ENCODE results near the gene GAREM1.
"Not testable (repeated sequence)": the region's sequence is repeated elsewhere in the genome, so short reads cannot be mapped to it uniquely, and the experiment has no call there.

Gene GAREM1

DNA sequence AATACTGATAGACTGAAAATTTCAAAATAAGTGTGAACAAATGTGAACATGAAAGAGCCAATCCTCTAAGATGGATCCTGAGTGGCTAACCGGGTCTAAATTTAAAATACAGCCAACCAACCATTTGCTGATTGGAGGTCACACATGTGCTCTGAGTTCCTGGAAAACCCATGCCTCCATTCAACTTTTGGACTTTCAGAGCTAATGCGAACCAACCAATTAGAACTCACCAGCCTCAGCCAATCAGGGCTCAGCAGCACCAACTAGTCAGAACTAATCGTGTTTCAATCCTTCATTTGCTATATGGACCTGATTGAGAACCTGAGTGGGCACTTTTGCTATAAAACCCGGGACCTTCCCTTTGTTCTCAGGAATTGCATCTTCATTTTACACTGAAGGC lies 169.3 kb downstream of the GAREM1 start:
- Histone ChIP-seq H3K36me3 (ENCODE audit: control insufficient read depth, insufficient read depth, low read length, severe bottlenecking) (no peaks in the 10 kb centered on the region), H3K4me1 (ENCODE audit: control insufficient read depth, insufficient read depth, low read length) (peaks cover 46% of the 10 kb centered on the region), H3K27me3 (replicated peaks; ENCODE audit: control insufficient read depth, insufficient read depth, low read length) (no peaks in the 10 kb centered on the region), H3K9ac (ENCODE audit: low read length) (peak overlapping the region; percentile 31), H3K4me3 (ENCODE audit: low read length) (peak overlapping the region; percentile 55), H3K9me3 (ENCODE audit: control insufficient read depth, low read length) (no peaks in the 10 kb centered on the region)
- DNase-seq (ENCODE audit: low read depth), result peak; percentile 31

DNA sequence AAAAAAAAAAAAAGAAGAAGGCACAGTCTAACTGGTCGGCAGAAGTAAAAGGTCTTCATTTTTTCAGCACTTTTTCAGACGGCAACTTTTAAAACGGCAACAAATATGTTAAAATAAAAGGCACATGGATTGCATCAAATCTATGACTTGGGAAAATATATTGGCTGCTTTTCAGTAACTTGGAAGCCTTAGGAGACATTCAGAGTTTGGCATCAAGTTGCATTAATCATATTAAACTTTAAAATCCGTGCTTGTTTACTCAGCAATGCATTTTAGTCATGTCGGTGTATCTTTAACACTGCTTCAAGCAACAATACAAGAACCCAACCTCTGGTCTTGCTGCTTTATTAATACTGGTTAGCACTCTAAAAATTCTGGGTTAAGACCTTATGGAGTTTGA lies 169.8 kb downstream of the GAREM1 start:
- H3K27me3 ChIP-seq (replicated peaks; ENCODE audit: control insufficient read depth, insufficient read depth, low read length), result no peaks in the 10 kb centered on the region
- peak overlapping the region; percentile 55 for H3K4me3 ChIP-seq (ENCODE audit: low read length)
- H3K36me3 ChIP-seq (ENCODE audit: control insufficient read depth, insufficient read depth, low read length, severe bottlenecking), result no peaks in the 10 kb centered on the region
- H3K4me1 ChIP-seq (ENCODE audit: control insufficient read depth, insufficient read depth, low read length), result peaks cover 46% of the 10 kb centered on the region
- no peaks in the 10 kb centered on the region for H3K9me3 ChIP-seq (ENCODE audit: control insufficient read depth, low read length)
- peak overlapping the region; percentile 31 for H3K9ac ChIP-seq (ENCODE audit: low read length)
- DNase-seq (ENCODE audit: low read depth), result peak; percentile 79

DNA sequence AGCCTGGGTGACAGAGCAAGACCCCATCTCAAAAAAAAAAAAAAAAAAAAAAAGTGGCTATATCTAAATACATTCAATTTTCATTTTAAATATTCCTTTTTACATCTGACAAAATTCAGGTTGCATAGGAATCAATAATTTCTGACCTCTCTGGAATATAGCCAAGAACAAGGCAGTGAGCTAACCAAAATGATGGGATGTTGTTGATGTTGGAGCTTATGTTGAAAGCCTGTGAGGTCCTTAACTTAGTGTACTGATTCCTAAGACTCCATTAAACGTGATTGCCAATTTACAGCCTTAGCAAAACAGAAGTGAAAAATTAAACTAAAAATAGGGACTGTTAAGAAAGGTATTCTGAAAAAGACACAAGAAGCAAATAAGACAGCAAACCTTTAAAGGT lies 171.2 kb downstream of the GAREM1 start:
- H3K27me3 ChIP-seq (replicated peaks; ENCODE audit: control insufficient read depth, insufficient read depth, low read length), result no peaks in the 10 kb centered on the region
- no peak overlapping the region for H3K9ac ChIP-seq (ENCODE audit: low read length)
- DNase-seq (ENCODE audit: low read depth), result no peak
- H3K36me3 ChIP-seq (ENCODE audit: control insufficient read depth, insufficient read depth, low read length, severe bottlenecking), result no peaks in the 10 kb centered on the region
- H3K9me3 ChIP-seq (ENCODE audit: control insufficient read depth, low read length), result no peaks in the 10 kb centered on the region
- H3K4me3 ChIP-seq (ENCODE audit: low read length), result no peak overlapping the region
- peaks cover 46% of the 10 kb centered on the region for H3K4me1 ChIP-seq (ENCODE audit: control insufficient read depth, insufficient read depth, low read length)

DNA sequence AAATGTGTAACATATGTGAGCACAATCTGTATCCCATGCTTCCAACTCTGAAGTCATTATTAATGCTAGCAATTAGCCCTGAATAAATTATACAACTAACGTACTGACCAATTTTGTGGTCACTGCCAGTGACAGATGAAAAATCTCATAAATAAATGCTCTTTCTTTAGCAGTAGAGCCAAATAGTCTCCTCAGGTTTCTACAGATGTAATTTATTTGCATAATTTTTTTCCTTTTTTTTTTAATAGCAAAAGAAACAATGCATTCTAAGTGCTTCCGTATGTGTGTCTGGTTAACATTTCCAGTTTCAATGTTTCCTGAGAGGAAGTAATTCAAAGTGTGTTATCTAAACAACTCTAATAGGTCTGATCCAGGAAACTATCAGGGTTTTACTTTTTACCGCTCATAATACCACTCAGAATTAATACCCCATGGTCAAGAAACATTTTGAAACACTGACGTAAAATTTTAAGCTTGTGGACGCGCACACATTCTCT lies 172.5 kb downstream of the GAREM1 start:
- H3K4me3 ChIP-seq (ENCODE audit: low read length), result peak overlapping the region; percentile 57
- DNase-seq (ENCODE audit: low read depth), result no peak
- peak overlapping the region; percentile 40 for H3K9ac ChIP-seq (ENCODE audit: low read length)
- H3K36me3 ChIP-seq (ENCODE audit: control insufficient read depth, insufficient read depth, low read length, severe bottlenecking), result no peaks in the 10 kb centered on the region
- no peaks in the 10 kb centered on the region for H3K9me3 ChIP-seq (ENCODE audit: control insufficient read depth, low read length)
- H3K27me3 ChIP-seq (replicated peaks; ENCODE audit: control insufficient read depth, insufficient read depth, low read length), result no peaks in the 10 kb centered on the region
- H3K4me1 ChIP-seq (ENCODE audit: control insufficient read depth, insufficient read depth, low read length), result peaks cover 46% of the 10 kb centered on the region

DNA sequence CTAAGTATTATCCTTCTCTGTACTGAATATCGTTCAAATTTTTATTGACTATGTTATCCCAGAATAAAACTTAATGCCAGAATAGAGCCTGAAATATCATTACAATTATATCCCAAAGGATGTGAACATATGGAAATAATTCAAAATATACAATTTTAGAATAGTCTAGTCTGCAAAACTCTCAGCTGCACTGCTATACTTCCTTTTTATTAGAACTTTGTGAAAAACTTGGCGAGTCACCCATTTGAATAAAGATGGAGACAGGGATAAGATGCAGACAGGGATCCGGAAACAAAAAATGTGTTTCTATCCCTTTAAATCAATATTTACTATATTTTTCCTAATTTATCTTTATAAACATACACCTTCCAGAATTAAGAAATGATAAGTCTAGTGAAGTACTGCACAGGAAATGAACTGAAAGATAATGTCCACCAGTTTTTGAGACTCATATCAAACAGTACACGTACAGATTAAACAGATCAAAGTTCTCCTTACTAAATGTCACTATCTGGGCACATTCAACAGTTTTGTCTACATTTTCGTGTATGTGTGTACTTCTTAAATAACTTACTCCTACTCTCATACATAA lies 173.0 kb downstream of the GAREM1 start:
- no peaks in the 10 kb centered on the region for H3K27me3 ChIP-seq (replicated peaks; ENCODE audit: control insufficient read depth, insufficient read depth, low read length)
- H3K9ac ChIP-seq (ENCODE audit: low read length), result peak overlapping the region; percentile 40
- H3K4me1 ChIP-seq (ENCODE audit: control insufficient read depth, insufficient read depth, low read length), result peaks cover 42% of the 10 kb centered on the region
- no peak for DNase-seq (ENCODE audit: low read depth)
- H3K9me3 ChIP-seq (ENCODE audit: control insufficient read depth, low read length), result no peaks in the 10 kb centered on the region
- no peaks in the 10 kb centered on the region for H3K36me3 ChIP-seq (ENCODE audit: control insufficient read depth, insufficient read depth, low read length, severe bottlenecking)
- H3K4me3 ChIP-seq (ENCODE audit: low read length), result peak overlapping the region; percentile 57

DNA sequence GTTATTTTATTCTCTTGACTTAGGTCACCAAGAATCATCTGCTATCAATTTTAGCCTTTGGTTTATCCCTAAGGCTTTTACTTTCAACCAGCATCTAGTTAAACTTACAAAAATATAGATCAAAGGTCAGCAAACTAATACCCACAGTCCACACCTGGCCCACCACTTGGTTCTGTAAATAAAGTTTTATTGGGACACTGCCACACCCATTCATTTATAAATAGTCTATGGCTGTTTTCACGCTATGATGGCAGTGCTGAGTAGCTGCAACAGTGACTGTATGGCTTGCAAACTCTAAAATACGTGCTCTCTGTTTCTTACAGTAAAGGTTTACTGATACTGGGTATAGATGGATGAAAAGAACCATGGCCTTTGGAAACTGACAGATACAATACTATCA lies 173.8 kb downstream of the GAREM1 start:
- peaks cover 33% of the 10 kb centered on the region for H3K4me1 ChIP-seq (ENCODE audit: control insufficient read depth, insufficient read depth, low read length)
- H3K27me3 ChIP-seq (replicated peaks; ENCODE audit: control insufficient read depth, insufficient read depth, low read length), result no peaks in the 10 kb centered on the region
- H3K9ac ChIP-seq (ENCODE audit: low read length), result no peak overlapping the region
- no peak for DNase-seq (ENCODE audit: low read depth)
- no peak overlapping the region for H3K4me3 ChIP-seq (ENCODE audit: low read length)
- H3K36me3 ChIP-seq (ENCODE audit: control insufficient read depth, insufficient read depth, low read length, severe bottlenecking), result no peaks in the 10 kb centered on the region
- no peaks in the 10 kb centered on the region for H3K9me3 ChIP-seq (ENCODE audit: control insufficient read depth, low read length)

DNA sequence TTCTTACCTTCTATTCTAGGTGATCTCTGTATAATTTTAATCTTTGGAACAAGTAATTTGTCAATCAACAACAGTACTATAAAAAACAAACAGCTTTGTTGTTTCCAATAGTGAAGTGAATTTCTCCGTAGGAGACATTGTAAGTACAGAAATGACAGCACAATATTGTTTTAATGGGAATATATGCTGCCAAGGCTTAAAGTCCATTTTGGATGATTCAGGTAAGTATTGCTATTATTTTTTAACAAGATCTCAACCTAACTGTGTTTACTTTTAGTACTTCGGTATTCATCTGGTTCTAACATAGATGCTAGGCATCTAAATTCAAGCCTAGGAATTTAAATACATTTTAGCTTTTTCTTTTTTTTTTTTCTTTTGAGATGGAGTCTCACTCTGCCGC lies 175.1 kb downstream of the GAREM1 start:
- no peaks in the 10 kb centered on the region for H3K36me3 ChIP-seq (ENCODE audit: control insufficient read depth, insufficient read depth, low read length, severe bottlenecking)
- DNase-seq (ENCODE audit: low read depth), result no peak
- no peak overlapping the region for H3K9ac ChIP-seq (ENCODE audit: low read length)
- no peaks in the 10 kb centered on the region for H3K9me3 ChIP-seq (ENCODE audit: control insufficient read depth, low read length)
- H3K4me3 ChIP-seq (ENCODE audit: low read length), result no peak overlapping the region
- H3K4me1 ChIP-seq (ENCODE audit: control insufficient read depth, insufficient read depth, low read length), result peaks cover 24% of the 10 kb centered on the region
- H3K27me3 ChIP-seq (replicated peaks; ENCODE audit: control insufficient read depth, insufficient read depth, low read length), result no peaks in the 10 kb centered on the region

DNA sequence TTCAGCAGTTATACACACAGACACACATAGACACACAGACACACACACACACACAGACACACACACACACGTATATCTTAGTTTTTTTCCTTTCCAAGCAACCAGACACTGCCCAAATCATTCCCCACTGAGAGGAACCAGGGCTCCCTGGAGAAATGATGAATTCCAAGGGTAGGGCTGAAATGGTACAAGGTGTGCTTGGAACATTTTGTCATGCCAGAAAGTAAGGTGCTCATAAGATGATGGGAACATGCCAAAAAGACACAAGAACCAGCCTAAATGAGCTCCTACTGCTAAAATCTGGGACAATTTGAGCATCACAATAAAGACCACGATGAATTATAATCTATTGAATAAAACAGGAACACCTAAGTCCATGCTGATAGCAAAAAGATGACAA lies 177.6 kb downstream of the GAREM1 start:
- no peaks in the 10 kb centered on the region for H3K27me3 ChIP-seq (replicated peaks; ENCODE audit: control insufficient read depth, insufficient read depth, low read length)
- peaks cover 4% of the 10 kb centered on the region for H3K4me1 ChIP-seq (ENCODE audit: control insufficient read depth, insufficient read depth, low read length)
- H3K9ac ChIP-seq (ENCODE audit: low read length), result no peak overlapping the region
- no peaks in the 10 kb centered on the region for H3K9me3 ChIP-seq (ENCODE audit: control insufficient read depth, low read length)
- no peak overlapping the region for H3K4me3 ChIP-seq (ENCODE audit: low read length)
- no peaks in the 10 kb centered on the region for H3K36me3 ChIP-seq (ENCODE audit: control insufficient read depth, insufficient read depth, low read length, severe bottlenecking)
- DNase-seq (ENCODE audit: low read depth), result no peak

DNA sequence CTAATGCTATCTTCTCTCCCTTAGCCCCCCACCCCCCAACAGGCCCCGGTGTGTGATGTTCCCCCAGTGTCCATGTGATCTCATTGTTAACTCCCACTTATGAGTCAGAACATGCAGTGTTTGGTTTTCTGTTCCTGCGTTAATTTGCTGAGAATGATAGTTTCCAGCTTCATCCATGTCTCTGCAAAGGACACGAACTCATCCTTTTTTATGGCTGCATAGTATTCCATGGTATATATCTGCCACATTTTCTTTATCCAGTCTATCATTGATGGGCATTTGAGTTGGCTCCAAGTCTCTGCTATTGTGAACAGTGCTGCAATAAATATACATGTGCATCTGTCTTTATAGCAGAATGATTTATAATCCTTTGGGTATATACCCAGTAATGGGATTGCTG lies 179.1 kb downstream of the GAREM1 start:
- not testable (repeated sequence) for DNase-seq (ENCODE audit: low read depth); H3K4me1 ChIP-seq (ENCODE audit: control insufficient read depth, insufficient read depth, low read length); H3K9me3 ChIP-seq (ENCODE audit: control insufficient read depth, low read length); H3K4me3 ChIP-seq (ENCODE audit: low read length); H3K9ac ChIP-seq (ENCODE audit: low read length); H3K27me3 ChIP-seq (replicated peaks; ENCODE audit: control insufficient read depth, insufficient read depth, low read length)
- peaks cover 10% of the 10 kb centered on the region for H3K36me3 ChIP-seq (ENCODE audit: control insufficient read depth, insufficient read depth, low read length, severe bottlenecking)

DNA sequence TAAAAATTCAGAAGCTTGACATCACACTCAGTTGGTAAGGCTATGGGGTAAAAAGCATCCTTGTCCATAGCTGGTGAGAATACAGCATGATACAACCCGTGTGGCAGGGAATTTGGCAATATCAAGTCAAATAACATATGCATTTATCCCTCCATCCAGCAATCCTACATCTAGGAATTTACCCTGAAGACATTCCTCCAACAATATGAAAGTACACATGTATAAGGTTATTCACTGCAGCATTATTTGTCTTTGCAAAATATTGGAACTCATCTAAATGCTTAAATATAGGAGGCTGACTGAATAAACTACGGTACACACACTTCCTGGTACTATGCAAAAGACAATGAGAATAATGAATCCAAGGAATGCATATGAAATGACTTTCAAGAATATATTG lies 179.9 kb downstream of the GAREM1 start:
- no peaks in the 10 kb centered on the region for H3K4me1 ChIP-seq (ENCODE audit: control insufficient read depth, insufficient read depth, low read length)
- no peak overlapping the region for H3K4me3 ChIP-seq (ENCODE audit: low read length)
- H3K9me3 ChIP-seq (ENCODE audit: control insufficient read depth, low read length), result no peaks in the 10 kb centered on the region
- H3K36me3 ChIP-seq (ENCODE audit: control insufficient read depth, insufficient read depth, low read length, severe bottlenecking), result peaks cover 16% of the 10 kb centered on the region
- no peak for DNase-seq (ENCODE audit: low read depth)
- no peak overlapping the region for H3K9ac ChIP-seq (ENCODE audit: low read length)
- no peaks in the 10 kb centered on the region for H3K27me3 ChIP-seq (replicated peaks; ENCODE audit: control insufficient read depth, insufficient read depth, low read length)

DNA sequence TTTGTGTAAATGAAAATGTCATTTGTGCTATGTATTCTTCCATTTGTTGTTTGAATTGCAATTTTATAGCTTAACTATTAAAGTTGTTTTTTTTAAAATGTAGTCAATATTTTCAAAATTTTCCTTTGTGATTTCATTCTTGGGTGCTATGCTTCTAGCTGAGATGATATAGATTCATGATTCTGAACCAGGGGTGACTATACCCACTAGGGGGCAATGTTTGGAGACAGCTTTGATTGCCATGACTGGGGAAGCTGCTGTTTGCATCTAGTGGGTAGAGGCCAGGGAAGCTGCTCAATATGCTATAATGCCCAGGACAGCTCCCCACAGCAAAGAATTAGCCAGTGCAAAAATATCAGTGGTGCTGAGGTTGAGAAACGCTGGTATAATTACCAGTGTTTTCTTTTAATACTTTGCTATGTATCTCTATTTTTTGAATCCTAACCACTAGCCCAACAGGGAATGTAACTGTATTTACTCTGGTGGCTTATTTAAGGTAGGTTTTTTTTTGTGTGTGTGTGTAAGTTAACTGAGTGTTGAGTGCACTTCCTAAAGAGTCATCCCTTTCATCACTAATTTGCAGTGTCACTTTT lies 181.1 kb downstream of the GAREM1 start:
- Histone ChIP-seq H3K9me3 (ENCODE audit: control insufficient read depth, low read length) (no peaks in the 10 kb centered on the region), H3K4me1 (ENCODE audit: control insufficient read depth, insufficient read depth, low read length) (no peaks in the 10 kb centered on the region), H3K9ac (ENCODE audit: low read length) (no peak overlapping the region), H3K4me3 (ENCODE audit: low read length) (no peak overlapping the region), H3K27me3 (replicated peaks; ENCODE audit: control insufficient read depth, insufficient read depth, low read length) (no peaks in the 10 kb centered on the region), H3K36me3 (ENCODE audit: control insufficient read depth, insufficient read depth, low read length, severe bottlenecking) (peaks cover 16% of the 10 kb centered on the region)
- peak; percentile 87 for DNase-seq (ENCODE audit: low read depth)

DNA sequence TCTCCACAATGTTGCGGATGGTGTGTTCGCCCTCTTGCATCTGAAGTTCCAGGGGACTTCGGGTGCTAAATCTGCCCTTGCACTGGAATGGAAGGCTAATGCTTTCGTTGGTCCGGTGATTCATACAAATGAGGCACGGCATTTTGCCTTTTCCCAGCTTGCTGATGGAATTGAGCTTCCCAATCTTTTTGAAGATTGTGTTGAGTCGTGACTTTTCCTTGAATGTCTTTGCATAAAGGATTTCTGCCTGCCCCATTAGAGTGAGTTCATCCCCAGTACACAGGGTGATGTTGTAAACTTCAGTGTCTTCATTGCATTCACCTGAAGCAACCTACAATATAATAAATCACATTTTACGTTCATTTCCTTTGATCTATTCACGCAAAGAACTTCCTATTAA lies 182.8 kb downstream of the GAREM1 start:
- H3K4me1 ChIP-seq (ENCODE audit: control insufficient read depth, insufficient read depth, low read length), result peaks cover under 1% of the 10 kb centered on the region
- peaks cover 16% of the 10 kb centered on the region for H3K36me3 ChIP-seq (ENCODE audit: control insufficient read depth, insufficient read depth, low read length, severe bottlenecking)
- DNase-seq (ENCODE audit: low read depth), result no peak
- H3K9me3 ChIP-seq (ENCODE audit: control insufficient read depth, low read length), result no peaks in the 10 kb centered on the region
- no peak overlapping the region for H3K9ac ChIP-seq (ENCODE audit: low read length)
- H3K4me3 ChIP-seq (ENCODE audit: low read length), result no peak overlapping the region
- H3K27me3 ChIP-seq (replicated peaks; ENCODE audit: control insufficient read depth, insufficient read depth, low read length), result no peaks in the 10 kb centered on the region

All from adipocyte (in vitro differentiated cells).